ENCODE results near the gene APOA4.
"Not testable (repeated sequence)": the region's sequence is repeated elsewhere in the genome, so short reads cannot be mapped to it uniquely, and the experiment has no call there.

The APOA4 gene

DNA sequence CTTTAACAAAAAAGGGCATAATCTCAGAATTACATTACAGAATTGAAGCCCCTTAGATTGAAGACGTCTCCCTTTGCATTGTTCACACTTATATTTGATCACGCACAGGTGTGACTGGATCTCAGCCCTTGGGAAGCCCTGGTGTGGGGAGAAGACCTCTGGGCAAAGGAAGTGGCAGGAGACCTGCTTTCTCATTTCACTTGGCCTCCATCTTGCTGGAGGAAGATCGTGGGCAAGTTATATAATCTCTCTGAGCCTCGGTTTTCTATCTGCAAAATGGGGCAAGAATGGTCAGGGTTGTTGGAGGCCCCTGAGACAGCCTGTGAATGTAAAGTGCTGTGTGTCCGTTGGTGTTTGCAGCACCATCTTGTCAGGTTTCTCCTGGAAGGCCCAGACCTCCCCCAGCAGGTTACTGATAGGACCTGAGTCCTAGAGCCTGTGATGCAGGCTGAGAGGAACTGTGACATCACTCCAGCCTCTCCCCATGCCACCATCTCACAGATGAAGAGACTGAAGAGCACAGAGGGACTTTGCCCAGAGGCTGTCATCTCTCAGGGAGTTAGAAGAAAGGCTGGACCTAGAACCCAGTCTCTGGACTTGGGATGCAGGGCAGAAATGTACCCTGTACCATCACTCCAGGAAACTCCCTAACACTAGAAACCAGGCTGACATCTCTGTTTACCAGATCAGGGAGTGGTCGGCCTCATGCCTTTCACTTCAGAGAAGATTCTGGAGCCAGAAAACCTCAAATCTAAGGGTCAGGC, 15.4 kb upstream of the APOA4 start:
- H3K36me3 Mint-ChIP-seq, result peaks cover 2% of the 10 kb centered on the region
- peaks cover 11% of the 10 kb centered on the region for H3K4me1 Mint-ChIP-seq (ENCODE audit: low read depth)
- no peaks in the 10 kb centered on the region for H3K27me3 Mint-ChIP-seq
- H3K27ac Mint-ChIP-seq, result no peak overlapping the region
- H3K9me3 Mint-ChIP-seq (ENCODE audit: low read depth), result no peaks in the 10 kb centered on the region
- H3K4me3 Mint-ChIP-seq, result no peak overlapping the region

DNA sequence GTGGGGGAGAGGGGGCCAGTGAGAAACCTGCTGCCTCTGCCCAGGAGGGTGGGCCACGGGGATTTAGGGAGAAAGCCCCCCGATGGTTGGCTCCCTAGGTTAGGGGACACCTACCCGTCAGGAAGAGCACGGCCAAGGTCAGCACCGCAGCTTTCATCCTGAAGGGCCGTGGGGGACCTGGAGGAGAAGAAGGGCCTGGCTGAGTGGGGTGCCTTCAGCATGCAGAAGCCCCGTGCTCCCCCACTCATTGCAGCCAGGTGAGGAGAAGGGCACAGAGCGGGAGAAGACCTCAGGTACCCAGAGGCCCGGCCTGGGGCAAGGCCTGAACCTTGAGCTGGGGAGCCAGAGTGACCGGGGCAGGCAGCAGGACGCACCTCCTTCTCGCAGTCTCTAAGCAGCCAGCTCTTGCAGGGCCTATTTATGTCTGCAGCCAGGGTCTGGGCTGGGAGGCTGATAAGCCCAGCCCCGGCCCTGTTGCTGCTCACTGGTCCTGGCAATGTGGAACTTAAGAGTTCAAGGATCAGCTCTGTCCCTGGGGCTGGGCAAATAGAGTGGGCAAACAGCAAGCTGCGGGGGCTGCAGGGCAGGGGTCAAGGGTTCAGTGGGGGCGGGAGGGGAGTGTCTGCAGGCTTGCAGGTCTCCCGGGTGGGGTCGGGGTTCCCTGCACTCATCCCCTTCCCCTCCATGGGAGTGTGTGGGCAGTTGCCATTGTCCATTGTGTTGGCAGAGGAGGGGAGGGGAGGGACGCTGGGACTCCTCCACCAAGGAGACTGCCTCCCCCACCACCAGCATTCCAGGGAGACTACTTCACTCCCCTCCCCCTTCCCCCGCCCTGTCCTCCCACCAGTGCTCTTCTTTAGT, 14.4 kb upstream of the APOA4 start, which contains the start of gene APOA1:
Gene APOA1, minus strand, starts transcription at position 392 of the 861 bp plus-strand sequence. Its CDS starts 235 bp downstream, at position 157.
- Mint-ChIP-seq H3K4me3 (no peak within 1 kb of the TSS), H3K9me3 (ENCODE audit: low read depth) (no peaks in the 10 kb centered on the region), H3K27me3 (no peaks in the 10 kb centered on the region), H3K27ac (no peak within 1 kb of the TSS), H3K4me1 (ENCODE audit: low read depth) (peaks cover 11% of the 10 kb centered on the region), H3K36me3 (no peaks in the 10 kb centered on the region)

DNA sequence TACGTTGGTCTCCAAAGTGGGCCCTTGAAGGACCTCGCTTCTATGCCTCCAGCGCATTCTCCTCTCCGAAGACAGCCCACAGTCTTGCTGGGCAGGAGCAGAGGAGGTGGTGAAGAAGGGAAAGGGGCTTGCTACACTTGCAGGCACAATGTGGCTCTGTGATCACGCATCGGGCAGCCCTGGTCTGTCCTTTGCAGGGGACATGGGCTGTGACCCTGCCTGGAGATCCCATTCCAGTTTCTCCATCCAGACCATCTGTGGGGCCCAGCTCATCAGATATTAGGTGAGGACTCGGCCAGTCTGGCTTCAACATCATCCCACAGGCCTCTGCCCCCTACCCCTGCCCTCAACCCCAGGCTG, 13.5 kb upstream of the APOA4 start:
- H3K27ac Mint-ChIP-seq, result no peak overlapping the region
- H3K9me3 Mint-ChIP-seq (ENCODE audit: low read depth), result no peaks in the 10 kb centered on the region
- H3K36me3 Mint-ChIP-seq, result no peaks in the 10 kb centered on the region
- H3K4me1 Mint-ChIP-seq (ENCODE audit: low read depth), result peaks cover 11% of the 10 kb centered on the region
- no peaks in the 10 kb centered on the region for H3K27me3 Mint-ChIP-seq
- H3K4me3 Mint-ChIP-seq, result no peak overlapping the region

DNA sequence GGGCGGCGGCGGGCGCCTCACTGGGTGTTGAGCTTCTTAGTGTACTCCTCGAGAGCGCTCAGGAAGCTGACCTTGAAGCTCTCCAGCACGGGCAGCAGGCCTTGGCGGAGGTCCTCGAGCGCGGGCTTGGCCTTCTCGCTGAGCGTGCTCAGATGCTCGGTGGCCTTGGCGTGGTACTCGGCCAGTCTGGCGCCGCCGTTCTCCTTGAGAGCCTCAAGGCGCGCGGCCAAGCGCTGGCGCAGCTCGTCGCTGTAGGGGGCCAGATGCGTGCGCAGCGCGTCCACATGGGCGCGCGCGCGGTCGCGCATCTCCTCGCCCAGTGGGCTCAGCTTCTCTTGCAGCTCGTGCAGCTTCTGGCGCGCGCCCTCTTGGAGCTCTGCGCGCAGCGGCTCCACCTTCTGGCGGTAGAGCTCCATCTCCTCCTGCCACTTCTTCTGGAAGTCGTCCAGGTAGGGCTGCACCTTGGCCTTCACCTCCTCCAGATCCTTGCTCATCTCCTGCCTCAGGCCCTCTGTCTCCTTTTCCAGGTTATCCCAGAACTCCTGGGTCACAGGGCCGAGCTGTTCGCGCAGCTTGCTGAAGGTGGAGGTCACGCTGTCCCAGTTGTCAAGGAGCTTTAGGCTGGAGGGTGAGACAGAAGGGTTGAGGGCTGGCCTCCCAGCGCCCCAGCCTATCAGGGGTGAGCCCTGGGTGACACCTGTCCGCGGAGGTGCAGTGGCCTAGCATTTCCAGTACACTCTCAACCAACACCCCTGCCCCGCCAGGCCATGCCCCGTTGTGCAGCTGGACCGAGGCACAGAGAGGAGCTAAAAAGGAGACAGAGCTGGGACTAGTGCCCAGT, 12.9 kb upstream of the APOA4 start:
- no peaks in the 10 kb centered on the region for H3K9me3 Mint-ChIP-seq (ENCODE audit: low read depth)
- H3K4me3 Mint-ChIP-seq, result peak overlapping the region; percentile 66
- H3K36me3 Mint-ChIP-seq, result no peaks in the 10 kb centered on the region
- H3K4me1 Mint-ChIP-seq (ENCODE audit: low read depth), result peaks cover 11% of the 10 kb centered on the region
- H3K27ac Mint-ChIP-seq, result peak overlapping the region; percentile 10
- no peaks in the 10 kb centered on the region for H3K27me3 Mint-ChIP-seq

DNA sequence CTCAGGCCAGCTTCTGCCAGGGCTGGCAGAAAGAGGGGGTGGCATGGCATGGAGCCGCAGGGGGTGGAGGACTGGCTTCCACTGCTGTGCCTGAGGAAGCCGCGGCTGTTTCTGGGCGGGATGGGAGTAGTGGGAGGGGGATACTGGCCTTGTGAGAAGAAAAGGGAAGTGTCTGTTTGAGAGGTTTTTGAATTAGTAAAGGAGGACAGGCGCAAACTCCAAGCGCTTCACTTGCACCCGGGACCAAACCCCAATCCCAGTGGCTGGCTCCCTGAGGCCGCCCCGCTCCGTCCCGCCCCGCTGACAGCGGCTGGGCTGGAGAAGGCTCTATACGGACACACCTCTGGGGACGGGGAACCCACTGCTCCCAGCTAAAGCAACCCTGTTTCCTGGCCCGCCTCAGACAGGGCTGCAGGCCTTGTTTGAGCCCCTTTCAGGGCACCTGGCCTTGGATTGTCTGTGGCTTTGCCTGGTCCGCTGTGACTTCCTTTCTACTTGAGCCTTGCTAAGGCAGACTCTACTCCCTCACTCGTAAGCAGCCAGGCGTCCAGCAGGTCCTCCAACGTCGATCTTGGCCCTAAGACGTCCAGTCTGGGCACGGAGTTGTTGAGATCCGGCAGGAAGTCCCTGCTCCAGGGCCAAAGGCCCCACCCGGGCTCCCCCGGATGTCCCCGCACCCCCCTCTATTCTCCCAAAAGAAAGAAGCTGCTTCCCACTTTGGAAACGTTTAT, 12.1 kb upstream of the APOA4 start:
- Mint-ChIP-seq H3K9me3 (ENCODE audit: low read depth) (no peaks in the 10 kb centered on the region), H3K27ac (no peak overlapping the region), H3K4me3 (peak overlapping the region; percentile 66), H3K36me3 (no peaks in the 10 kb centered on the region), H3K27me3 (no peaks in the 10 kb centered on the region), H3K4me1 (ENCODE audit: low read depth) (peaks cover 11% of the 10 kb centered on the region)

DNA sequence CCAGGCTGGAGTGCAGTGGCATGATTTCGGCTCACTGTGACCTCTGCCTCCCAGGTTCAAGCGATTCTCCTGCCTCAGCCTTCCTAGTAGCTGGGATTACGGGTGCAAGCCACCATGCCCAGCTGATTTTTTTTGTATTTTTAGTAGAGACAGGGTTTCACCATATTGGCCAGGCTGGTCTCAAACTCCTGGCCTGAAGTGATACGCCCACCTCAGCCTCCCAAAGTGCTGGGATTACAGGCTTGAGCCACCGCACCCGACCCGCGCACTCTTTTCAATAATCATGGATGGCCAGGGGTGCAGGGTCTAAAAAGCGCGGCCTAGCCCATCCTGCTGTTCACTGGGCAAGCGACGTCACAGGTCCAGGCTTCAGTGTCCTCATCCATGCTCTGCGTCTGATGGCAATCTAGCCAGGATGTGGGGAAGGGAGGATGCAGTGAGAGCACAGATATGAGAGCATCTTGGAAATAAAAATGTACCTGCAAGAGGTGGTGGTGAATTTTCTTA, 11.5 kb upstream of the APOA4 start:
- not testable (repeated sequence) for H3K36me3 Mint-ChIP-seq; H3K27me3 Mint-ChIP-seq; H3K27ac Mint-ChIP-seq; H3K9me3 Mint-ChIP-seq (ENCODE audit: low read depth)
- Mint-ChIP-seq H3K4me1 (ENCODE audit: low read depth) (peaks cover 11% of the 10 kb centered on the region), H3K4me3 (peak overlapping the region; percentile 64)

DNA sequence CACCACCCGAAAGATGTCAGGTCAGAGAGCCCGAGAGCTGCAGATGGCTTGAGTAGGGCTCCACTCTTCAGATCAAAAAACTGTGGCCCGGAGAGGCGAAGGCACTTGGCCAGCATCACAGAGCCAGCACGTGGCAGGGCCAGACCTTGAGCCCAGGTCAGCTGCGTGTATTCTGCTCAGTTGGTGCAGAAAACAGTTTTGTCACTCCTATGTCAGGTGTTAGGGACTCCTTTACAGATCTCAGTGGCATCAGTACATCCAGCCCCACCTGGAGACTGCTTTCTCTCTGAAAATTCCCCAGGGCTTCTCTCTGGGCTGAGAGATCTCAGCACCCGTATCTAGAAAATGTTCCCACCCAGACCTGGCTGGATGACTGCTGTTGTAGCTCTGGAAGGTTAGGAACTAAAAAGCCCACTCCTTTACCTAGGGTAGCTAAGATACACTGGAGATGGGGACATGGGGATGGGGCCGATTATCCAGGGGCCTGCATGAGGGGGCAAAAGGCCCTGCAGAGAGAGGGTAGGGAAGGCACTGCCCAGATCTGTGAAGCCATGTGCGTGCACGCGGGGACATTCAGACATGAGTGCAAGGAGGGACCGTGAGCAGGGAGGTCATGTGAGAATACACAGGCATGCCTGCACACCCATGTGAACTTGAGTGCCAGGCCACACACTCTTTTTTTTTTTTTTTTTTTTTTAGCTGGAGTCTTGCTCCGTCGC, 10.9 kb upstream of the APOA4 start:
- Mint-ChIP-seq H3K4me1 (ENCODE audit: low read depth) (peaks cover 11% of the 10 kb centered on the region), H3K9me3 (ENCODE audit: low read depth) (no peaks in the 10 kb centered on the region), H3K4me3 (peak overlapping the region; percentile 43), H3K36me3 (no peaks in the 10 kb centered on the region), H3K27ac (peak overlapping the region; percentile 29), H3K27me3 (no peaks in the 10 kb centered on the region)

DNA sequence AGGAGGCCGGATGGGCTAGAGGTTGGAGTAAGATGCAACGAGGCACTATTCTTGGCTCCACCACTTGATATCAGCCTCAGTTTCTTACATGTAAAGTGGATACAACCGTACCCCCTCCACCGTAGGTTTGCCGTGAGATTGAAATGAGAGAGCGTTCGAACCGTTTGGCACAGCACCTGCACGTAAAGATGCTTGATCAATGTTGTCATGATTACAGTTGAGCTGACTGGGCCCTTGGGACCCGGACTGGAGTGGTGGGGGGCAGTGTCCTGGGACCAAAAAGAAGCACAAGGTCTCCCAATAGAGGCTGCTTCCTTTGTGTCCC, 10.3 kb upstream of the APOA4 start:
- Mint-ChIP-seq H3K9me3 (ENCODE audit: low read depth) (no peaks in the 10 kb centered on the region), H3K4me3 (no peak overlapping the region), H3K27ac (no peak overlapping the region), H3K27me3 (no peaks in the 10 kb centered on the region), H3K4me1 (ENCODE audit: low read depth) (peaks cover 11% of the 10 kb centered on the region), H3K36me3 (no peaks in the 10 kb centered on the region)

DNA sequence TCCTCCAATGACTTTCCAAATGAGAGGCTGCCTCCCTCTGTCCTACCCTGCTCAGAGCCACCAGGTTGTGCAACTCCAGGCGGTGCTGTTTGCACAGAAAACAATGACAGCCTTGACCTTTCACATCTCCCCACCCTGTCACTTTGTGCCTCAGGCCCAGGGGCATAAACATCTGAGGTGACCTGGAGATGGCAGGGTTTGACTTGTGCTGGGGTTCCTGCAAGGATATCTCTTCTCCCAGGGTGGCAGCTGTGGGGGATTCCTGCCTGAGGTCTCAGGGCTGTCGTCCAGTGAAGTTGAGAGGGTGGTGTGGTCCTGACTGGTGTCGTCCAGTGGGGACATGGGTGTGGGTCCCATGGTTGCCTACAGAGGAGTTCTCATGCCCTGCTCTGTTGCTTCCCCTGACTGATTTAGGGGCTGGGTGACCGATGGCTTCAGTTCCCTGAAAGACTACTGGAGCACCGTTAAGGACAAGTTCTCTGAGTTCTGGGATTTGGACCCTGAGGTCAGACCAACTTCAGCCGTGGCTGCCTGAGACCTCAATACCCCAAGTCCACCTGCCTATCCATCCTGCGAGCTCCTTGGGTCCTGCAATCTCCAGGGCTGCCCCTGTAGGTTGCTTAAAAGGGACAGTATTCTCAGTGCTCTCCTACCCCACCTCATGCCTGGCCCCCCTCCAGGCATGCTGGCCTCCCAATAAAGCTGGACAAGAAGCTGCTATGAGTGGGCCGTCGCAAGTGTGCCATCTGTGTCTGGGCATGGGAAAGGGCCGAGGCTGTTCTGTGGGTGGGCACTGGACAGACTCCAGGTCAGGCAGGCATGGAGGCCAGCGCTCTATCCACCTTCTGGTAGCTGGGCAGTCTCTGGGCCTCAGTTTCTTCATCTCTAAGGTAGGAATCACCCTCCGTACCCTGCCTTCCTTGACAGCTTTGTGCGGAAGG, 9.5 kb upstream of the APOA4 start:
- H3K4me3 Mint-ChIP-seq, result no peak overlapping the region
- H3K4me1 Mint-ChIP-seq (ENCODE audit: low read depth), result peaks cover 11% of the 10 kb centered on the region
- H3K27ac Mint-ChIP-seq, result no peak overlapping the region
- no peaks in the 10 kb centered on the region for H3K9me3 Mint-ChIP-seq (ENCODE audit: low read depth)
- H3K27me3 Mint-ChIP-seq, result no peaks in the 10 kb centered on the region
- no peaks in the 10 kb centered on the region for H3K36me3 Mint-ChIP-seq

DNA sequence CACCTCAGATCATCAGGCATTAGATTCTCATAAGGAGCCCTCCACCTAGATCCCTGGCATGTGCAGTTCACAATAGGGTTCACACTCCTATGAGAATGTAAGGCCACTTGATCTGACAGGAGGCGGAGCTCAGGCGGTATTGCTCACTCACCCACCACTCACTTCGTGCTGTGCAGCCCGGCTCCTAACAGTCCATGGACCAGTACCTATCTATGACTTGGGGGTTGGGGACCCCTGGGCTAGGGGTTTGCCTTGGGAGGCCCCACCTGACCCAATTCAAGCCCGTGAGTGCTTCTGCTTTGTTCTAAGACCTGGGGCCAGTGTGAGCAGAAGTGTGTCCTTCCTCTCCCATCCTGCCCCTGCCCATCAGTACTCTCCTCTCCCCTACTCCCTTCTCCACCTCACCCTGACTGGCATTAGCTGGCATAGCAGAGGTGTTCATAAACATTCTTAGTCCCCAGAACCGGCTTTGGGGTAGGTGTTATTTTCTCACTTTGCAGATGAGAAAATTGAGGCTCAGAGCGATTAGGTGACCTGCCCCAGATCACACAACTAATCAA, 8.8 kb upstream of the APOA4 start:
- no peaks in the 10 kb centered on the region for H3K27me3 Mint-ChIP-seq
- H3K4me3 Mint-ChIP-seq, result no peak overlapping the region
- H3K27ac Mint-ChIP-seq, result no peak overlapping the region
- H3K4me1 Mint-ChIP-seq (ENCODE audit: low read depth), result peaks cover 11% of the 10 kb centered on the region
- no peaks in the 10 kb centered on the region for H3K9me3 Mint-ChIP-seq (ENCODE audit: low read depth)
- H3K36me3 Mint-ChIP-seq, result no peaks in the 10 kb centered on the region

DNA sequence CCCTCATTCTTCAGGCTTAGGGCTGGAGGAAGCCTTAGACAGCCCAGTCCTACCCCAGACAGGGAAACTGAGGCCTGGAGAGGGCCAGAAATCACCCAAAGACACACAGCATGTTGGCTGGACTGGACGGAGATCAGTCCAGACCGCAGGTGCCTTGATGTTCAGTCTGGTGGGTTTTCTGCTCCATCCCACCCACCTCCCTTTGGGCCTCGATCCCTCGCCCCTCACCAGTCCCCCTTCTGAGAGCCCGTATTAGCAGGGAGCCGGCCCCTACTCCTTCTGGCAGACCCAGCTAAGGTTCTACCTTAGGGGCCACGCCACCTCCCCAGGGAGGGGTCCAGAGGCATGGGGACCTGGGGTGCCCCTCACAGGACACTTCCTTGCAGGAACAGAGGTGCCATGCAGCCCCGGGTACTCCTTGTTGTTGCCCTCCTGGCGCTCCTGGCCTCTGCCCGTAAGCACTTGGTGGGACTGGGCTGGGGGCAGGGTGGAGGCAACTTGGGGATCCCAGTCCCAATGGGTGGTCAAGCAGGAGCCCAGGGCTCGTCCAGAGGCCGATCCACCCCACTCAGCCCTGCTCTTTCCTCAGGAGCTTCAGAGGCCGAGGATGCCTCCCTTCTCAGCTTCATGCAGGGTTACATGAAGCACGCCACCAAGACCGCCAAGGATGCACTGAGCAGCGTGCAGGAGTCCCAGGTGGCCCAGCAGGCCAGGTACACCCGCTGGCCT, 7.2 kb upstream of the APOA4 start:
- Mint-ChIP-seq H3K36me3 (no peaks in the 10 kb centered on the region), H3K4me3 (no peak overlapping the region), H3K27ac (no peak overlapping the region), H3K4me1 (ENCODE audit: low read depth) (peaks cover 4% of the 10 kb centered on the region), H3K27me3 (no peaks in the 10 kb centered on the region), H3K9me3 (ENCODE audit: low read depth) (no peaks in the 10 kb centered on the region)

DNA sequence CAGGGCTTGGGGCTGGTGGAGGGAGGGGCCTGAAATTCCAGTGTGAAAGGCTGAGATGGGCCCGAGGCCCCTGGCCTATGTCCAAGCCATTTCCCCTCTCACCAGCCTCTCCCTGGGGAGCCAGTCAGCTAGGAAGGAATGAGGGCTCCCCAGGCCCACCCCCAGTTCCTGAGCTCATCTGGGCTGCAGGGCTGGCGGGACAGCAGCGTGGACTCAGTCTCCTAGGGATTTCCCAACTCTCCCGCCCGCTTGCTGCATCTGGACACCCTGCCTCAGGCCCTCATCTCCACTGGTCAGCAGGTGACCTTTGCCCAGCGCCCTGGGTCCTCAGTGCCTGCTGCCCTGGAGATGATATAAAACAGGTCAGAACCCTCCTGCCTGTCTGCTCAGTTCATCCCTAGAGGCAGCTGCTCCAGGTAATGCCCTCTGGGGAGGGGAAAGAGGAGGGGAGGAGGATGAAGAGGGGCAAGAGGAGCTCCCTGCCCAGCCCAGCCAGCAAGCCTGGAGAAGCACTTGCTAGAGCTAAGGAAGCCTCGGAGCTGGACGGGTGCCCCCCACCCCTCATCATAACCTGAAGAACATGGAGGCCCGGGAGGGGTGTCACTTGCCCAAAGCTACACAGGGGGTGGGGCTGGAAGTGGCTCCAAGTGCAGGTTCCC, 6.5 kb upstream of the APOA4 start, which contains the start of gene APOC3:
Gene APOC3, plus strand, starts transcription at position 383 of the 659 bp plus-strand sequence. CDS start 676 bp downstream, outside the sequence.
- H3K4me1 Mint-ChIP-seq (ENCODE audit: low read depth), result peaks cover under 1% of the 10 kb centered on the region
- H3K36me3 Mint-ChIP-seq, result no peaks in the 10 kb centered on the region
- no peaks in the 10 kb centered on the region for H3K9me3 Mint-ChIP-seq (ENCODE audit: low read depth)
- H3K27ac Mint-ChIP-seq, result no peak within 1 kb of the TSS
- H3K27me3 Mint-ChIP-seq, result no peaks in the 10 kb centered on the region
- H3K4me3 Mint-ChIP-seq, result no peak within 1 kb of the TSS
